Measurements from ENCODE around the gene KLHL25.

Gene KLHL25

GRCh38 chr15:85773249-85773648 lies 21.5 kb downstream of the KLHL25 start:
- Histone ChIP-seq H3K27me3 (ENCODE audit: control insufficient read depth, insufficient read depth, low read length) (no peaks in the 10 kb centered on the region), H3K27ac (ENCODE audit: low read depth, low read length) (no peak overlapping the region), H3K9ac (ENCODE audit: low read length) (no peak overlapping the region), H3K36me3 (ENCODE audit: control insufficient read depth, insufficient read depth, low read length) (peaks cover 13% of the 10 kb centered on the region), H3K9me3 (ENCODE audit: control insufficient read depth, insufficient read depth, low read depth, low read length) (no peaks in the 10 kb centered on the region), H3K4me1 (ENCODE audit: control insufficient read depth, insufficient read depth, low read length) (0 out of 2 replicates have a peak, but pooled peaks cover 2% of the 10 kb centered on the region), H3K4me3 (ENCODE audit: low read depth, low read length) (no peak overlapping the region)

GRCh38 chr15:85772668-85773067 lies 22.1 kb downstream of the KLHL25 start:
- H3K9me3 ChIP-seq (ENCODE audit: control insufficient read depth, insufficient read depth, low read depth, low read length): no peaks in the 10 kb centered on the region
- H3K27me3 ChIP-seq (ENCODE audit: control insufficient read depth, insufficient read depth, low read length): no peaks in the 10 kb centered on the region
- peaks cover 17% of the 10 kb centered on the region for H3K36me3 ChIP-seq (ENCODE audit: control insufficient read depth, insufficient read depth, low read length)
- no peak overlapping the region; the same call in 1 of the 2 replicates for H3K27ac ChIP-seq (ENCODE audit: low read depth, low read length)
- H3K9ac ChIP-seq (ENCODE audit: low read length): no peak overlapping the region
- 0 out of 2 replicates have a peak, but pooled peaks cover 2% of the 10 kb centered on the region for H3K4me1 ChIP-seq (ENCODE audit: control insufficient read depth, insufficient read depth, low read length)
- no peak overlapping the region for H3K4me3 ChIP-seq (ENCODE audit: low read depth, low read length)

DNA sequence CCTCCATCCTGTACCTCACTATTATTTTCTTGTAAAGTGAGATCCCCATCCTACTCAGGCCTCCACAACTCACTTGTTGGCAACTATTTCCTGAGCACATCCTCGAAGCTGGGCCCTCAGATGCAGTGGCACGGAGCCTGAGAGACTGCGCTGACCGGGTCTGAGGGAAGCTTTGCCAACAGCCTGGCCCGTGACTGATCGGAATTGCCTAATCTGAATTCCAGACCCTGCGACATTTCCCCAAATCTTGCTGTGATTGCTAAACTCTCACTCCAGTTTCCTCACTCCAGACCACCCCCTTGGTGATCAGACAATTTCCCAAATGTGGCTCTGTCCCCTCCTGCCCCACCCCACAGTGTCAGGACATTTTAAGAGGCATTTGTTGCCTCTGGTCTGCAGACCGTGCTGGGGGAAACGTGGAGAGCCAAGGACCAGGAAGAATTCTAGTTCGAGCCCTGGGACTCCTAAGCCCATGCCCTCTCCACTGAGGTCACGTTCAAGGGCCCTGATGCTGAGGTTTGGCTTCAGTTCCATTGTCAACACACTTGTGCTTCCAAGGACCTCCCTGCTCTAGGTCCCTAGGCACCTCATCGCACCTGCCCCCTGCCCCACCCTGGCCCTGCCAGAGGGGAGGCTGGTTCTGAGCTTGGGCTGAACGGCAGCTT lies 22.8 kb downstream of the KLHL25 start:
- Histone ChIP-seq H3K4me3 (ENCODE audit: low read depth, low read length) (no peak overlapping the region), H3K27me3 (ENCODE audit: control insufficient read depth, insufficient read depth, low read length) (no peaks in the 10 kb centered on the region)

DNA sequence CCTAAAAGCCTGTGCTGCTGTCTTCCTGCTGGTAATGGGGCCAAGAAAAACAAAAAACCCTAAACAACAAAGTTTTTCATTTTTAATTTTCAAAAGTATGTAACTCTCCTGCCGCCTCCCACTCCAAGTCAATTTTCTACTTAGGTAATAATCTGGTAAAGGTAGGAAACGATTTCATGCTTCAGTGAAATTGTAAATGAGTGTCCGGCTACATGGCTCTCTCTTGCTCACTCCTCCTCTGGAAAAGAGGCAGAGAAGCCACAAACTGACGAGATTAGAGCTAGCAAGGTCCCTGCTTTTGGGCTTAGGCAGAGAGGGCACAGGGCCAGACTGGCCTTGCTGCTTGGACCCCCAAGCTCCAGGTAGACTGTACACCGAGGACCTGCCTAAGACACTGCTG lies 23.5 kb downstream of the KLHL25 start:
- no peak overlapping the region for H3K4me3 ChIP-seq (ENCODE audit: low read depth, low read length)
- H3K9me3 ChIP-seq (ENCODE audit: control insufficient read depth, insufficient read depth, low read depth, low read length): no peaks in the 10 kb centered on the region
- H3K27me3 ChIP-seq (ENCODE audit: control insufficient read depth, insufficient read depth, low read length): no peaks in the 10 kb centered on the region
- H3K36me3 ChIP-seq (ENCODE audit: control insufficient read depth, insufficient read depth, low read length): peaks cover 17% of the 10 kb centered on the region
- H3K27ac ChIP-seq (ENCODE audit: low read depth, low read length): no peak overlapping the region
- H3K9ac ChIP-seq (ENCODE audit: low read length): no peak overlapping the region
- H3K4me1 ChIP-seq (ENCODE audit: control insufficient read depth, insufficient read depth, low read length): peaks cover 7% of the 10 kb centered on the region

More for the DNA sequence above, 22.8 kb downstream of the KLHL25 start:
- 0 out of 2 replicates have a peak, but pooled peaks cover 2% of the 10 kb centered on the region for H3K4me1 ChIP-seq (ENCODE audit: control insufficient read depth, insufficient read depth, low read length)
- peaks cover 17% of the 10 kb centered on the region for H3K36me3 ChIP-seq (ENCODE audit: control insufficient read depth, insufficient read depth, low read length)
- no peak overlapping the region for H3K9ac ChIP-seq (ENCODE audit: low read length)
- no peak overlapping the region; the same call in 1 of the 2 replicates for H3K27ac ChIP-seq (ENCODE audit: low read depth, low read length)
- no peaks in the 10 kb centered on the region for H3K9me3 ChIP-seq (ENCODE audit: control insufficient read depth, insufficient read depth, low read depth, low read length)

DNA sequence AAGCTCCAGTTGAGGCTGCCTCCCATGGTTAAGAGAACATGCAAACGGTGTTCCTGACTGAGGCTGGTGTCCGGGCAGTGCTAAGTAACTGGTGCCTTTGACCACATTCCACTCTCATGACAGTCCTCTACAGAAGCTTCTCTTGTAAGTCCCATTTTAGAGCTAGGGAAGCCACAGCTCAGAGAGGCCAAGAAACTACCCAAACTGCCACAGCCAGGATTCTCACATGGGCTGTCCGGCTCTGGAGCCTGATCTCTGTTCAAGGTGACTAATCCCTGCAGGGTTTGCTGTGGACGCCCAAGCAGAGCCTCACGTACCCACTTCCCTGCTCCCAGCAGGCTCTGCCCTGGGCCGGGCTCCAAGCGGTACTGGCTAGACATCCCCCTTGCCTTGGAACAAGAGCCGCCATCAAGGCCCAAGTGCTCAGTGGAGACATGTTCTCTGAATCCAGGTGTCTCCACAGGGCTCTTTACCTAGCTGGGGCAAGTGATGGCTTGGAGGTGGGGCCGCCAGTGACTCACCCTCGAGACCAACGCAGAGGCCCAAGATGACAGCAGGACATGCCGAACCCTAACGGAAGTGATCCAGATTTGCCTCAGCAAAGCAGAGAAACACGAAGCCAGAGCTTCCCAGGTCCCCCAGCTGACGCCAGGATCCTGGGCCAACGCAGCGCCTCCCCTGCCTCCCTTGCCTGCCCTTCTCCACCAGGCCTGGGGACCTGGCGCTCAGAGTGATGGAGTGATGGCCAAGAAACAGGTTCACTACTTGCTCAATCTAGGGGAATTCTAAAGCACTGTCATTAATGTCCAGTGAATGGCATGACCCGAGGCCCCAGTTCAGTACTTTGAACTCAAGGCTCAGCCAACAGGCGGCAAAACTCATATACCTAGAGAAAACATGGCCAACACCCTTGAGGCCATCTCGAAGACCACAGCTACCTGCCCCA lies 24.4 kb downstream of the KLHL25 start:
- Histone ChIP-seq H3K27me3 (ENCODE audit: control insufficient read depth, insufficient read depth, low read length) (no peaks in the 10 kb centered on the region), H3K36me3 (ENCODE audit: control insufficient read depth, insufficient read depth, low read length) (peaks cover 17% of the 10 kb centered on the region), H3K27ac (ENCODE audit: low read depth, low read length) (no peak overlapping the region), H3K9ac (ENCODE audit: low read length) (no peak overlapping the region), H3K4me3 (ENCODE audit: low read depth, low read length) (no peak overlapping the region), H3K9me3 (ENCODE audit: control insufficient read depth, insufficient read depth, low read depth, low read length) (no peaks in the 10 kb centered on the region), H3K4me1 (ENCODE audit: control insufficient read depth, insufficient read depth, low read length) (peaks cover 13% of the 10 kb centered on the region)

DNA sequence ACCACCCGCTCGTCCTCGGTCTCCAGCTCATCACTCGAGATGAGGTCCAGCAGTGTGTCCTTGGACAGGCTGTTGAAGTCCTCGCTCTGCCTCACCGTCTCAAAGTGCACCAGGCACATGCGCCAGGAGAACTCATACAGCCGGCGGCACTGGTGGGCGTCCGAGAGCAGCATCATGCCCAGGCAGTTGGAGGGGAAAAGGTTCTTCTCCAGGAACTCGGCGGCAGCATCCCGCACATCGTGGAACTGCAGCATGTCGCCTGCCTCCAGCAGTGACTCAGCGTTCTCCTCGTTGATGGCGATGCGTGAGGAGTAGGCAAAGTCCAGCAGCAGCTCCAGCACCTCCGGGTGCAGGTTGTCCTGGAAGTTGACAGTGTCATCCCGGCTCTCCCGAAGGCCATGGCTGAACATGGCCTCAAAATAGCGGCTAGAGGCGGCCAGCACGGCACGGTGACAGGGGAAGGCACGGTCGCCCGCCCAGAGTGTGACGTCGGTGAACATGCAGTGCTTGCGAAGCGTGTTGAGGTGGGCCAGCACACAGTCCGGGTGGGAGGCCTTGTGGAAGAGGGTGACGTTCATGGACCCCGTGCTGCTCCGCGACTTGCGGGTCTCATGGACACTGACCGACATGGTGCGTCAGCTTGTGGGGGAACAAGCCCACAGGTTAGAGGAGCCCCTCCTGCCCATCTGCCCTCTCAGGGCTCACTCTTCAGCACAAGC lies 25.4 kb downstream of the KLHL25 start:
- Histone ChIP-seq H3K4me1 (ENCODE audit: control insufficient read depth, insufficient read depth, low read length) (peaks cover 15% of the 10 kb centered on the region), H3K4me3 (ENCODE audit: low read depth, low read length) (no peak overlapping the region), H3K27ac (ENCODE audit: low read depth, low read length) (no peak overlapping the region), H3K27me3 (ENCODE audit: control insufficient read depth, insufficient read depth, low read length) (no peaks in the 10 kb centered on the region), H3K9ac (ENCODE audit: low read length) (no peak overlapping the region), H3K36me3 (ENCODE audit: control insufficient read depth, insufficient read depth, low read length) (peaks cover 17% of the 10 kb centered on the region), H3K9me3 (ENCODE audit: control insufficient read depth, insufficient read depth, low read depth, low read length) (no peaks in the 10 kb centered on the region)

- Histone ChIP-seq H3K27me3 (ENCODE audit: control insufficient read depth, insufficient read depth, low read length) (no peaks in the 10 kb centered on the region), H3K9ac (ENCODE audit: low read length) (no peak overlapping the region), H3K4me1 (ENCODE audit: control insufficient read depth, insufficient read depth, low read length) (peaks cover 19% of the 10 kb centered on the region), H3K9me3 (ENCODE audit: control insufficient read depth, insufficient read depth, low read depth, low read length) (no peaks in the 10 kb centered on the region), H3K36me3 (ENCODE audit: control insufficient read depth, insufficient read depth, low read length) (peaks cover 17% of the 10 kb centered on the region), H3K27ac (ENCODE audit: low read depth, low read length) (no peak overlapping the region), H3K4me3 (ENCODE audit: low read depth, low read length) (no peak overlapping the region)
Observed at GRCh38 chr15:85768595-85769168, 26.0 kb downstream of the KLHL25 start.

GRCh38 chr15:85767785-85768529 lies 26.8 kb downstream of the KLHL25 start:
- no peak overlapping the region for H3K9ac ChIP-seq (ENCODE audit: low read length)
- no peak overlapping the region for H3K4me3 ChIP-seq (ENCODE audit: low read depth, low read length)
- no peaks in the 10 kb centered on the region for H3K27me3 ChIP-seq (ENCODE audit: control insufficient read depth, insufficient read depth, low read length)
- no peaks in the 10 kb centered on the region for H3K9me3 ChIP-seq (ENCODE audit: control insufficient read depth, insufficient read depth, low read depth, low read length)
- H3K27ac ChIP-seq (ENCODE audit: low read depth, low read length): no peak overlapping the region
- peaks cover 19% of the 10 kb centered on the region for H3K4me1 ChIP-seq (ENCODE audit: control insufficient read depth, insufficient read depth, low read length)
- peaks cover 17% of the 10 kb centered on the region for H3K36me3 ChIP-seq (ENCODE audit: control insufficient read depth, insufficient read depth, low read length)

DNA sequence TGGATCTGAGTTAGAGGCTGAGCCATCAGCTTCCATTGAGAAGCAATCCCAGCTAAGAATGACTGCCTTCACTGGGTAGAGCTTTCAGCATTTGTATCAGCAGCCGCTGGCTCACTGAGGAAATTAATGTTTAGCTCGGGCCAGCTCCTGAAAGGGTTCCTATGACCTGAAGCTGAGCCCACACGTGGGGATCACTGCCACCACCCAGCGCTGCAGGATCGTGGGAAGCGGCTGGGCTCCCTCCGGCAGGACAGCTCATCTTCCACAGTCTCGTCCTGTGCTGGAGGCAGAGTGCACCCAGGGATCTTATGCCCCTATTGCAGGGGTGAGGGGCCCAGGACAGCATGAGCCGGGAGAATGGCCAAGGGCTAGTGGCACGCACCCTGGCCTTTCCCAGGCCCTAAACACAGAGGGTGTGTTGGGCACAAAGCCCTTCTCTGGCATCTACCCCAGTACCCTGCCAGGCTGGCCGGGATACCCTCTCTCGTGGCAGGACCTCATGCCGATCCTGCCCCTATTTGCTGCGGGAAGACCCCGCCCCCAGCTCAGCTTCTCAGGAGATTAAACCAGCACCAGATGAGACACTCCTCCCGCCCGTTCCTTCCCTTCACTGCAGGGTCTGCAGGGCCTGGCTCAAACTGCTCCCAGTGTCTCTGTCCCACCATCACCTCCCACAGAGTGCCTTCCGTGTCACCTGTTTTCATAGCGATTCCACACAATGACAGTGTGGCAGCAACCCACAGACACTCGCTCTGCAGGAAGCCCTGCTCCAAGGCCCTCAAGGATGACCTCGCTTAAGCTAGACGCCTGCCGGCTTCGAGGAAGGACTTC lies 28.5 kb downstream of the KLHL25 start:
- Histone ChIP-seq H3K9ac (ENCODE audit: low read length) (no peak overlapping the region), H3K27ac (ENCODE audit: low read depth, low read length) (no peak overlapping the region), H3K4me1 (ENCODE audit: control insufficient read depth, insufficient read depth, low read length) (peaks cover 19% of the 10 kb centered on the region), H3K9me3 (ENCODE audit: control insufficient read depth, insufficient read depth, low read depth, low read length) (no peaks in the 10 kb centered on the region), H3K27me3 (ENCODE audit: control insufficient read depth, insufficient read depth, low read length) (no peaks in the 10 kb centered on the region), H3K36me3 (ENCODE audit: control insufficient read depth, insufficient read depth, low read length) (peaks cover 17% of the 10 kb centered on the region), H3K4me3 (ENCODE audit: low read depth, low read length) (no peak overlapping the region)
